ENCODE results near the gene DCST1.

GRCh38 chr1:155077758-155078445, 44.3 kb downstream of the DCST1 start:
- TF ChIP-seq CBFB (CRISPR knock-in tag; IDR thresholded peaks at IDR 0.05) = no peak
- no peak for TF ChIP-seq CTCF (CRISPR knock-in tag; IDR thresholded peaks at IDR 0.05)
